ENCODE data around the gene DPP10.
"Not testable (repeated sequence)": the region's sequence is repeated elsewhere in the genome, so short reads cannot be mapped to it uniquely, and the experiment has no call there.

DPP10 gene

DNA sequence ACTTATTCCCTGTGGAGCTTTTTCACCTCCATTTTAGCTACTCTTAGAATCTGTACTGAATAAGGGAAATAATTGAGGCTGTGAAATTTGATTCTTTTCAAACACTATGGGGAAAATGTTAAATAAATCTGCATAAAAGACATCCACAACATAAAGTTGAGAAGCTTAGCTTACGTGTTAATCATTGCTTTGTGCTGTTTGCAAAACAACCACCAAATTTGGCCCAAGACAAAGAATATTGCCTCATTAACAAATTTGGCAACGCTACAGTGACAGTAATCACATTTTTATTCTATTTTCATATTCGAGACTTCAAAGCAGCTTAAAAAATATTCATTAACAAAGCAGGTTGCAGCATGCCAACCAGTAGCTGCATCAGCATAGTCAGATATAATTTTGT, 437.6 kb downstream of the DPP10 start:
- no peak for DNase-seq

DNA sequence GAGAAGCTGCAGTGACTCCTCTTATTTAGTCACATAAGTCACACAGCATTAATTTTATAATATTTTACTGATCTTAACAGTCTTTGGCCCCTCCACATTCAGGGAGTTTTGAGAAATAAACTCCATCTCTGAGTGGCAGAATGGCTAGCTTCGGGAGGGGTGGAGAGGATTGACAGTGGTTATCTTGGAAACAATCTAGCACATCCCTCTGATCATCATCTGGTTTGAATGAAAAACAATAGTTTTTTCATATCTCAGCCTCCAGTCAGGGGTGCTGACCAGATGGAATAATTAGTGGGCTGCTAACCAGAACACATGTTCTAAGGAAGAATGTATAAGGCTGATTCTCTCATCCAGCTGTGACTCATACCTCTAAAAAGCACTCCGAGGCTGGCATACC, 477.5 kb downstream of the DPP10 start:
- in situ Hi-C loops (cut with MboI; ENCODE audit: low pct_unique_long_range_greater_than_20kb, low sequenced_read_pairs), result no loop called here
- DNase-seq, result no peak

More for the DNA sequence above, 437.6 kb downstream of the DPP10 start:
- in situ Hi-C loops (cut with MboI; ENCODE audit: low pct_unique_long_range_greater_than_20kb, low sequenced_read_pairs), result no loop called here

DNA sequence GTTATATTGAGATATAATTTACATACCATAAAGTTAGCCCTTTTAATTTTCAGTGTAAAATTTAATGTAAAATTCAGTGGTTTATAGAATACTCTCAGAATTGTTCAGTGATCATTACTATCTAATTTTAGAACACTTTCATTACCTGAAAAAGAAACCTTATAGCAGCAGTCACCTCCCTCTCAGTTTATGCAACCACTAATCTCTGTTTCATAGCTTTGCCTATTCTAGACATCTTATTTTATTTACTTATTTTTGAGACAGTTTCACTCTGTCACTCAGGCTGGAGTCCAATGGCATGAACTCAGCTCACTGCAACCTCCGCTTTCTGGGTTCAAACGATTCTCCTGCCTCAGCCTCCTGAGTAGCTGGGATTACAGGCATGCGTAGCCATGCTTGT, 479.6 kb downstream of the DPP10 start:
- DNase-seq, result no peak
- in situ Hi-C loops (cut with MboI; ENCODE audit: low pct_unique_long_range_greater_than_20kb, low sequenced_read_pairs), result no loop called here

GRCh38 chr2:114925296-114926255, 483.1 kb downstream of the DPP10 start:
- in situ Hi-C loops (cut with MboI; ENCODE audit: low pct_unique_long_range_greater_than_20kb, low sequenced_read_pairs), result no loop called here
- DNase-seq, result no peak

GRCh38 chr2:114926303-114926702, 483.9 kb downstream of the DPP10 start:
- in situ Hi-C loops (cut with MboI; ENCODE audit: low pct_unique_long_range_greater_than_20kb, low sequenced_read_pairs), result no loop called here
- no peak for DNase-seq

- no peak for DNase-seq
- in situ Hi-C loops (cut with MboI; ENCODE audit: low pct_unique_long_range_greater_than_20kb, low sequenced_read_pairs), result no loop called here
These were observed 486.8 kb downstream of the DPP10 start for GRCh38 chr2:114929225-114929624.

DNA sequence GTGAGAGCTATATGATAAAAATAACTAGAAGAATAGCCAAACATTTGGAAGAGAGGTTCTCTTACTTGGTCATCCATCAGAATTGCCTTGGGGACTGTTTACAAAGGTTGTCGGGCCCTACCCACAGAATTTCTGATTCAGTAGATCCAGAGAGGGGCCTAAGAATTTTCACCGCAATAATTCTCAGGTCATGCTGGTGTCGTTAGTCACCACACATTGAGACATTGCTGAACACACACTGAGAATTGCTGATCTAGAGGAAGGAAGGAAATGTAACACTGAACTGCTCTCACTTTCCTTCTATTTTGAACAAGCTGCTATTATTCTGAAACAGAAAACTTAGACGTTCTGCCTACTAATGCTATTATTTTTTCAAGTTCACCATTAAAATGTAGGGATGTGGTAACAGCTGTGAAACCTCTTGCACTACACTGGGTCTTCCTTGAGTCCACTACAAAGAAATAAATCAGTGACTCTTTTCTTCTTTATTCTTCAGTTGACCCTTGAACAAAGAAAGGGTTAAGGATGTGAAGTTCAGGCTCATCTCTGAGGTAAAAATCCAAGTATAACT, 491.3 kb downstream of the DPP10 start:
- in situ Hi-C loops (cut with MboI; ENCODE audit: low pct_unique_long_range_greater_than_20kb, low sequenced_read_pairs), result no loop called here
- no peak for DNase-seq

- in situ Hi-C loops (cut with MboI; ENCODE audit: low pct_unique_long_range_greater_than_20kb, low sequenced_read_pairs), result no loop called here
- DNase-seq, result no peak
These were observed 492.6 kb downstream of the DPP10 start for GRCh38 chr2:114935031-114935430.

- in situ Hi-C loops (cut with MboI; ENCODE audit: low pct_unique_long_range_greater_than_20kb, low sequenced_read_pairs), result no loop called here
- DNase-seq, result no peak
These were observed 495.0 kb downstream of the DPP10 start for GRCh38 chr2:114937366-114937930.

DNA sequence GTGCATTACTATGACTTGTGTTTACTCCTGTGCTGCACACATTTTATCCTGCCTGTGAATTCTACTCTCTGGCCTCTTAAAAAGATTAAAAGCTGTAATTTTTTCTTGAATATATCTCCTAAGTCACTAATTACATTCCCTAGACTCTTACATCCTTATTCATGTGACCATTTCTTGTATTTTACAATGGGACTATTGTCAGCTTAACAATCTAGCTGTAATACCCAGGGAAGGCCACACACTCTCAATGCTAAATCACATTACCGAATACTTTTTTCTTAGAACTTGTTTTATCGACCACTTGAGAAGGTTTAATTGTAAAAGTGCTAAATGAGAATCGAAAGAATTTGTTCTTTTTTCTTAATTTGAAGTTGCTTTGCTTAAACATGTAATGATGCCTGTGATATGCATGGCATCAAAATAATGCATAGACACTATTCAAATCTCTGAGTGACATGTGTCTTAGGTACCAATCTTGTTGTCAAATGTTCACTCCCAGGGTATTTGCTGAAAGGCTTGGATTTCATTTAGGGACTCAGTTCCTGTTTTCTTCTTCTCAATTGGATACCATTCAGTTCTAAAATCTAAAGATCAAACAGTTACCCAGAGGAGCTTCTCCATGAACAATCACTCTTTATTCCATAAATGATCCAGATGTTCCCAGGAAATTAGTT, 498.5 kb downstream of the DPP10 start:
- DNase-seq, result no peak
- in situ Hi-C loops (cut with MboI; ENCODE audit: low pct_unique_long_range_greater_than_20kb, low sequenced_read_pairs), result no loop called here

DNA sequence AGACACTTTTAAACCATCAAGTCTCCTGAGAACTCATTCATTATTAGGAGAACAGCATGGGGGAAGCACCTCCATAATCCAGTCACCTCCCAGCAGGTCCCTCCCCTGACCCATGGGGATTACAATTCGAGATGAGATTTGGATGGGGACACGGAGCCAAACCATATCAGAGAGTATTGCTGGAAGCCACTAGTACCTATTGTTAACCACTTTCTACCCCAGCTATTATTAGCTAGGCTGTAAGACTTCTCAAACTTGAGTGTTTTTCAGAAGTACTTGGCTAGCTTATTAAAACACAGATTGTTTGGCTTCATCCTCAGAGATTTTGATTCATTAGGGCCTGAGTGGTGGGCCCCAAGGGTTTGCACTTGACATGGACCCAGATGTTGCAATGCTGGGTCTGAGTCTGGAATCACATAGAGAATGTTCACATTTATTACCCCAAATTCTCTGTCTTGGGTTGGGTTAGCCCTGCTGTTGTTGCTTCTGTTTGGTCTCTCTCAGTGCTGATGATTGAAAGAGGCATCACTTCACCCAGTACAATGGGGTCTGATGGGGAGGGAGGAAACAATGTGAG, 506.9 kb downstream of the DPP10 start:
- in situ Hi-C loops (cut with MboI; ENCODE audit: low pct_unique_long_range_greater_than_20kb, low sequenced_read_pairs), result no loop called here
- no peak for DNase-seq

DNA sequence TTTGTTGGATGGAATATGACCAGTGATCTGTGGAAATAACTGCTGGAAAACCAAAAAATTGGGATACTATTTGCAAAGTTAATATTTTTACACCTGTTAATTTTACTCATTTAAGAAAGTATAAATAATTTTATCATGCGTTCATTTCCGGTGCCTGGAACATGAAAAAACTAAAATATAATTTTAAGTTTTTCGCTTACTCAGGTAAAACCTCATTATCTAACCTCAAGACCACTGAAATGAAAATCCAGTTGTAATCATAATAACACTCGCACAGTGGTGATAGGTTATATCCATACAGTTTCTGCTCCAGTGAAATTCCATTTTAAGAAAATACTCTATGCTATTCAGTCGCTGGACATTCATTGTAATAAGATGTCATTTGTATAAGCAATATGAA, 517.9 kb downstream of the DPP10 start:
- no peak for DNase-seq
- in situ Hi-C loops (cut with MboI; ENCODE audit: low pct_unique_long_range_greater_than_20kb, low sequenced_read_pairs), result no loop called here

GRCh38 chr2:114962532-114962931, 520.1 kb downstream of the DPP10 start:
- in situ Hi-C loops (cut with MboI; ENCODE audit: low pct_unique_long_range_greater_than_20kb, low sequenced_read_pairs), result no loop called here

GRCh38 chr2:114968748-114969400, 526.4 kb downstream of the DPP10 start:
- no peak for DNase-seq
- in situ Hi-C loops (cut with MboI; ENCODE audit: low pct_unique_long_range_greater_than_20kb, low sequenced_read_pairs), result no loop called here

More at GRCh38 chr2:114962532-114962931, 520.1 kb downstream of the DPP10 start:
- no peak for DNase-seq

DNA sequence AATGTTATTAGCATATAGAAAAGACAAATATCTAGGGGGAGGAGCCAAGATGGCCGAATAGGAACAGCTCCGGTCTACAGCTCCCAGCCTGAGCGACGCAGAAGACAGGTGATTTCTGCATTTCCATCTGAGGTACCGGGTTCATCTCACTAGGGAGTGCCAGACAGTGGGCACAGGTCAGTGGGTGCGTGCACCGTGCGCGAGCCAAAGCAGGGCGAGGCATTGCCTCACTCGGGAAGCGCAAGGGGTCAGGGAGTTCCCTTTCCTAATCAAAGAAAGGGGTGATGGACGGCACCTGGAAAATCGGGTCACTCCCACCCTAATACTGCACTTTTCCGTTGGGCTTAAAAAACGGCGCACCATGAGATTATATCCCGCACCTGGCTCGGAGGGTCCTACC, 561.9 kb downstream of the DPP10 start:
- in situ Hi-C loops (cut with MboI; ENCODE audit: low pct_unique_long_range_greater_than_20kb, low sequenced_read_pairs); DNase-seq: not testable (repeated sequence)

GRCh38 chr2:115011721-115012120, 569.3 kb downstream of the DPP10 start:
- no peak for DNase-seq
- in situ Hi-C loops (cut with MboI; ENCODE audit: low pct_unique_long_range_greater_than_20kb, low sequenced_read_pairs), result no loop called here

- in situ Hi-C loops (cut with MboI; ENCODE audit: low pct_unique_long_range_greater_than_20kb, low sequenced_read_pairs); DNase-seq: not testable (repeated sequence)
These were observed 579.6 kb downstream of the DPP10 start for GRCh38 chr2:115022013-115022412.

GRCh38 chr2:115034801-115035200, 592.4 kb downstream of the DPP10 start:
- DNase-seq, result no peak
- in situ Hi-C loops (cut with MboI; ENCODE audit: low pct_unique_long_range_greater_than_20kb, low sequenced_read_pairs), result no loop called here

- DNase-seq, result no peak
- in situ Hi-C loops (cut with MboI; ENCODE audit: low pct_unique_long_range_greater_than_20kb, low sequenced_read_pairs), result no loop called here
These were observed 594.4 kb downstream of the DPP10 start for GRCh38 chr2:115036818-115037217.

Data from KBM-7 (cell line).